Measurements from ENCODE around the gene ARID1B. TPM values are rescaled to one million over a fixed set of nuclear protein-coding genes. Genes with fewer than 3 reads are reported as not detected.

ARID1B gene
- total and polyA plus RNA-seq, 12 donors = 13.3 to 85.6 (median 50.9) TPM

GRCh38 chr6:157259443-157259842 is 482.3 kb downstream of the ARID1B start:
- intact Hi-C loops (cut with DNase I) = no loop called here
- no peak for DNase-seq
- H3K36me3 ChIP-seq (replicated peaks in 1 of 2) = no peaks in the 10 kb centered on the region
- H3K9me3 ChIP-seq (replicated peaks in 1 of 3) = no peaks in the 10 kb centered on the region
- TF ChIP-seq CTCF (IDR thresholded peaks at IDR 0.05) = no peak
- no peak for TF ChIP-seq POLR2A (IDR thresholded peaks at IDR 0.05)
- H3K27me3 ChIP-seq = no peaks in the 10 kb centered on the region
- H3K4me1 ChIP-seq (replicated peaks in 1 of 2) = no peaks in the 10 kb centered on the region
- no peak overlapping the region for H3K4me3 ChIP-seq
- no peak overlapping the region for H3K27ac ChIP-seq
- 87 to 92% (median 90%) methylated on average over 9 of the region's 9 CpGs for WGBS, 4 donors

Small RNA genes within 50 kb of the gene (microRNA-seq; reads per million reads assigned to microRNA genes)
- 0.28 to 0.45 (median 0.38) reads per million in 3 donors for gene MIR4466

Small RNA genes within 50 kb of the gene (small RNA-seq; reads per million reads assigned to genes)
- gene AL355297.2 (0 reads per million in 2 donors), gene MIR4466 (0 reads per million in 2 donors)

Measured in adrenal gland (tissue), 12 donors.